GM18505 (cell line): Measurements from ENCODE around the gene PTCH1.

ENCODE experiments used
- ATAC-seq: cut with Tn5 transposase; IDR thresholded peaks from one replicate; pipeline ENCODE4 v1.9.1; 2021; ENCODE audit not compliant: unreplicated experiment
- POLR2A ChIP-seq: IDR thresholded peaks from 4 replicates; pipeline ENCODE4 v1.6.1; 2011; ENCODE audit warnings: borderline replicate concordance; ENCODE audit not compliant: insufficient read depth, insufficient read length; ENCODE audit errors: extremely low read depth

Gene PTCH1

GRCh38 chr9:95458666-95459065 lies 58.1 kb downstream of the PTCH1 start:
- no peak for ATAC-seq
- TF ChIP-seq POLR2A, result no peak

GRCh38 chr9:95457769-95458168 lies 59.0 kb downstream of the PTCH1 start:
- TF ChIP-seq POLR2A, result no peak
- no peak for ATAC-seq

GRCh38 chr9:95455714-95456113 lies 61.1 kb downstream of the PTCH1 start:
- TF ChIP-seq POLR2A, result no peak
- ATAC-seq, result no peak

GRCh38 chr9:95452176-95452575 lies 64.6 kb downstream of the PTCH1 start:
- no peak for TF ChIP-seq POLR2A
- no peak for ATAC-seq

- TF ChIP-seq POLR2A, result no peak
- no peak for ATAC-seq
These were observed 65.7 kb downstream of the PTCH1 start for GRCh38 chr9:95451065-95451426.

- ATAC-seq, result no peak
- TF ChIP-seq POLR2A, result no peak
These were observed 66.4 kb downstream of the PTCH1 start for GRCh38 chr9:95450171-95451064.

- no peak for ATAC-seq
These were observed 67.8 kb downstream of the PTCH1 start for GRCh38 chr9:95449016-95449415.

GRCh38 chr9:95447660-95448420 lies 68.9 kb downstream of the PTCH1 start:
- no peak for TF ChIP-seq POLR2A
- no peak for ATAC-seq

More at GRCh38 chr9:95449016-95449415, 67.8 kb downstream of the PTCH1 start:
- TF ChIP-seq POLR2A, result no peak

- no peak for TF ChIP-seq POLR2A
- ATAC-seq, result no peak
These were observed 69.8 kb downstream of the PTCH1 start for GRCh38 chr9:95446984-95447383.

GRCh38 chr9:95446259-95446658 lies 70.5 kb downstream of the PTCH1 start:
- no peak for ATAC-seq
- TF ChIP-seq POLR2A, result no peak

- ATAC-seq, result no peak
- TF ChIP-seq POLR2A, result no peak
These were observed 72.6 kb downstream of the PTCH1 start for GRCh38 chr9:95444160-95444559.

GRCh38 chr9:95443301-95443700 lies 73.5 kb downstream of the PTCH1 start:
- TF ChIP-seq POLR2A, result no peak
- no peak for ATAC-seq

- no peak for ATAC-seq
- TF ChIP-seq POLR2A, result no peak
These were observed 75.7 kb downstream of the PTCH1 start for GRCh38 chr9:95441081-95441480.

GRCh38 chr9:95440447-95440846 lies 76.3 kb downstream of the PTCH1 start:
- TF ChIP-seq POLR2A, result no peak
- ATAC-seq, result no peak
